Measurements from ENCODE around the gene CACHD1.
"Not testable (repeated sequence)": the region's sequence is repeated elsewhere in the genome, so short reads cannot be mapped to it uniquely, and the experiment has no call there.

CACHD1 gene

DNA sequence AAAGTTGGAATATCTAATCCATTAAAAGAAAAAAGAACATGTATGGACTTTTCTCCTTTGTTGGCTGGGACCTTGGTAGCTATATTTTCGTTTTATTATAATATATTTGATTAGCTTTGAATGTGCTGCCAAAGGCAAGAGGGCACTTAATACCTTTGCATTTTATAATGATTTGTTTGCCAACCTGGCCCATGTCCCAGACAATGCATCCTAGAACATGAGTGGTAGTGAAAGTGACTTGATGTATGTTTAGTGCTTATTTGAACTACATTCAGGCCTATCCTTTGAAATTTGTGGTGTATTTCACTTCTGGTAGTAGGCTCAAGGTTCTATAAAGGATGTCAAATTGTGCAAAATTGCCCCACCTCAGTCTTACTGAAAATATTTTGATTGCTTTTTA, 25.9 kb downstream of the CACHD1 start:
- no peak for DNase-seq (ENCODE audit: low read depth in 1 of 2, low spot score in 1 of 2)

DNA sequence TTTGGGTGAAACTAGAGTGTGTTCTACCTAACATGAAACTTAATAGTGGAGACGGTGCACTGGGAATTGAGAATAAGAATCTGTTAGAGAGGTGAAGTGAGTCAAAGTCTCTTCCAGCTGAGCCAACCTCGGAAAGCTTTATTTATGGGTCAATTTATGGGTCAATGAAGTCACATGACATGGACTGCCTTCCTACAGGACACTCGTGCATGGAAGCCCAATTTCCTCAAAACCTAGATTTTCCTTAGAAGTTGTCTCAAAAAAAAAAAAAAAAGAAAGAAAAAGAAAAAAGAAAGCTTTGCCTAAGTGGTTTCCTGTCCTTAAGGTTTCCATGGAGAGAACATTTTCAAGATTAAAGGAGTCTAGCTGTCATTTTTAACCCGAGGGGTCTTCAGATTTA, 26.7 kb downstream of the CACHD1 start:
- DNase-seq (ENCODE audit: low read depth in 1 of 2, low spot score in 1 of 2) = no peak

DNA sequence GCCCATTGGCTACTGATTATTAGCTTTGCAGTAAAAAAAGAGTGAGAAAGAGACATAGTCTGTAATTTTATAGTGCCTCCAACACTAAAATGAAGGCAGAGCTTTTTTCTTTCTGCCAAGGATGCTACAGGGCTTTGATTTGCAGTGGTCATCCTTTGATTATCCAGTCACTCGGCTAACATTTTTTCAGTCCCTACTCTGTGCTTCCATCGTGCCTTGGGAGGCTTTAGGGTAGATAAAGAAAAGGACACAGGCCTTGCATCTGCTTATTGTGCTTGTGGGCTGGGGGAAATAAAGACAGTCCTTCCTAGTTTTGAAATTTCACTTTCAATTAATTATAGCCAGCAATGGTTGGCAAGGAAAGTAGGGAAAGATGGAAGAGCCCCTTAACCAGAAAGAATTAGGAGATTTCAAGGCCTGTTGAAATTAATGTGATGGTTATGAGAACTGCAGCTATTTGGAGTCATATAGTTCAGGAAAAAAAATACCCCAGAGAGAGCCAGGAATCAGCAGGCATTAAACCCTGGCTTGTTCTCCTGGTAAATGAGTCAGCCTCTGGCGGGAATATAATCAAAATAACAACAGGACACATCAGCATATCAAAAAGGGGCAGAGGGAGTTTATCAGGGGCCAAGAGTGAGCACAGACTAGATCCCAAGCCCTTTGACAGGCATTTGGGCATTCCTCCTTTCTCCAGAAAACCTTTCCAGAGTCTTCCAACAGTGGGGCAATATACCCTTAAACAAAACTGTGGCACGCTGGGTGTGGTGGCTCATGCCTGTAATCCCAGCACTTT, 27.4 kb downstream of the CACHD1 start:
- no peak for DNase-seq (ENCODE audit: low read depth in 1 of 2, low spot score in 1 of 2)

DNA sequence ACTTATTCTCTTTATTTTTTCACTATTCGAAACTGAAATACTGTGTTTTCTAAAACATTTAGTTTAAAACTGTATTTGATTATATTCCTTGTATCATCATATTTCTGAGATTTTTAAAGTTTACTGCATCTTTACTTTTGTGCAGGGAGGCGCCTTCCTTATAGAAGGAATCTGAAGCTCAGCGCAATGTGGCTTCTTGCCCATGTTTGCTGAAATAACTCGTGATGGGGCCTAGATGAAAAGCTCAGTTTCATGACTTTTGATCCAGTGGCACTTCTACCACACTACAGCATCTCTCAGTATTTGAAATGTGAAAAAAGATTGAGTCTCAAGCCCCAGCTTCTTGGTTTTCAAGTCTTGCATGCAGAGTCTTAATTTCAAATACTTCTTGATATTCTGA, 28.4 kb downstream of the CACHD1 start:
- DNase-seq (ENCODE audit: low read depth in 1 of 2, low spot score in 1 of 2) = no peak

DNA sequence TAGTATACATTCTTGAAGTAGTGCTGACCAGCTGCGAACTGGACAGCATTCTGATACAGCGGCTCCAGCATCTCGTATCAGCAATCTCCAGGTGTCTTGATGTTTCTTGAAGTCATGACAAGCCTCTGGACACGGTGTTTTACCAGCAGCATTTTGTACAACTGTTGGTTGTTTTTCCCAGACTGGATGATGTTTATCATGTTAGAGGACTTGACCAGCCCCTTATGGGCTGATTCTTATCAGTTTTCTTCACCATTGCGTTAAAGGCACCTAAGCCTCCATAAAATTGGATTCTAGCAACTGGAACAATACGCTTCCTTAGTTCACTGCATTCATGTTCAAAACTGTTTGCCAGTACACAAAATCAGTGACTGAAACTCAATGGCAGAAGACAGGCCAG, 29.1 kb downstream of the CACHD1 start:
- no peak for DNase-seq (ENCODE audit: low read depth in 1 of 2, low spot score in 1 of 2)

DNA sequence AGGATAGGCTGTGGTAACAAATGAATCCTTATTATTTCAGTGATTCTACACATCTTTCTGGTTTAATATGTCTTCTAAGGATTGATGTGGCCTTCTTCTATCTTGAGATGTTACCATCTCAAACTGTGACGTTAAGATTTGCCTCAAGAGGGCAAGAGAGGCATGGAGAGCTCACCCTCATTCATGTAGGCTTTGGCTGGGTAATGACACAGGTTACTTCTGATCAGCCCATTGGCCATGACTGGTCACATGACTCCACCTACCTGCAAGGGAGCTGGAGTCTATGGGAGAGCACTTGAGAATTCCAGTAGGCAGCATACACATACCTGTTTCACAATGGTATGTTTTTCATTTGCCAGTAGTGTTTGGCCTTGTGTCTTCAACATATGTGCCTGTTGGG, 30.0 kb downstream of the CACHD1 start:
- no peak for DNase-seq (ENCODE audit: low read depth in 1 of 2, low spot score in 1 of 2)

DNA sequence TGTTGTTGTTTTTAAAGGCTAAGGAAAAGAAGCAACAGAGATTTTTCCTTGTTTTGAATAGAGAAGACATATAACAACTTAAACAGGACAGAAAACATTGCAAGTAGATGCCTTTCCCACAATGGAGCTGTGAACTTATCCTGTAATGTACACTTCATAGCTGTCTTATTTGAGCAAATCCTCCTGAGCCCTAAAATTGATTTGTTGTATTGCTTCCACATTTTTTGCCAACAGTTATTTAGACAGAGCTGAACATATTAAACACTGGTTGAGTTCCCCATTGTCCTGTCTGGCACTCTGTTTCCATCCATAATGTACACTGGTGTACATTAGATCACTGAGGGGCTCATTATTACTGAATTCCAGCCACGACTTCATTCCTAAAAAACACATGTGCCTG, 32.2 kb downstream of the CACHD1 start:
- DNase-seq (ENCODE audit: low read depth in 1 of 2, low spot score in 1 of 2) = no peak

DNA sequence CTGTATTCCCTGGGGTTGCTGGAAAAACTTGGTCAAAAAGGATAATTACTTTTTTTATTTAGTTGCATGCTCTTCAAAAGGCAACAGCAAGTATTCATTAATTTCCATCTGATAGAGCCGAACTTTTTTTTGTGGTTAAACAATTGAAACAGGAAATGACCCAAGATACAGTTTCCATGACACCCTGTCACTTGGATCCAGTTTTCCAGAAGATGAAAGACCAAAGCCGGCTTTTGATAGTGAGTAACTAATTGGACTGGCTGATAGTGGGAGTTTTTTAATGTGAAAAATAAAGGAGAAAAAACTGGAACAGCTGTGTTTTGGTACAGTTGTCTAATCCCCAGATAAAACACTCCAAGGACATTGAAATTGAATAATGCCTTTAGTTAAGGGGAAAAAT, 33.0 kb downstream of the CACHD1 start:
- DNase-seq (ENCODE audit: low read depth in 1 of 2, low spot score in 1 of 2) = no peak

DNA sequence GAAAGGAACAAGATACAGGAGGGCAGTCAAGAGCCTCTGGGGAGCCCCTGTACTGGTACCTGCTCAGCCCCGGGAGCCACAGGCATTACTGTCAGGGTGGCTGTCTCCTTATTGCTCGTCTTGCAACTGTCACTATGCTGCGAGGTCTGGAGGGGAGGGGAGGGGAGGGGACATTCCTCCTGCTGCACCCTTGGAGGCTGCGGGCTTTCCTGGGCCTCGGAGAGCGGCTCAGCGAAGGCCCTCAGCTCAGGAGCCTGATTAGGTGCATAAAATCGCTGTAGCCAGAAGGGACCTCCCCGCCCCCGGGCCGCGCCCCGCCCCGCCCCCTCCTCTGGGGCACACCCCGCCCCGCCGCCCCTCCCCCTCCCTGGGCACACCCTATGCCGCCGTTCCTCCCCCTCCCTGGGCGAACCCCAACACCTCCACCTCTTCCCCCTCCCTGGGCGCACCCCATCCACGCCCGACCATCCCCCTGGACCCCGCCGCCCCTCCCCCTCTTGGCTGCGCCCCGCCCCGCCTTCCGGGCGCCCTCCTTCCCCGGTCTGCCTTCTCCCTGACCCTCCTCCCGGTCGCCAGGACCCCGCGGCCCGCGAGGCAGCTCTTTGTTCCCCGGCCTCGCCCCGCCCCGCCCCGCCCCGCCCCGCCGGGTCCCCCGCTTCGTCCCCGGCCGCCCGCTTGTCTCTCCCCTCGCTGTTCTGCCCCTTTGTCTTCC, 35.5 kb downstream of the CACHD1 start:
- DNase-seq (ENCODE audit: low read depth in 1 of 2, low spot score in 1 of 2) = peak in 1 of 2 donors; percentile 5

DNA sequence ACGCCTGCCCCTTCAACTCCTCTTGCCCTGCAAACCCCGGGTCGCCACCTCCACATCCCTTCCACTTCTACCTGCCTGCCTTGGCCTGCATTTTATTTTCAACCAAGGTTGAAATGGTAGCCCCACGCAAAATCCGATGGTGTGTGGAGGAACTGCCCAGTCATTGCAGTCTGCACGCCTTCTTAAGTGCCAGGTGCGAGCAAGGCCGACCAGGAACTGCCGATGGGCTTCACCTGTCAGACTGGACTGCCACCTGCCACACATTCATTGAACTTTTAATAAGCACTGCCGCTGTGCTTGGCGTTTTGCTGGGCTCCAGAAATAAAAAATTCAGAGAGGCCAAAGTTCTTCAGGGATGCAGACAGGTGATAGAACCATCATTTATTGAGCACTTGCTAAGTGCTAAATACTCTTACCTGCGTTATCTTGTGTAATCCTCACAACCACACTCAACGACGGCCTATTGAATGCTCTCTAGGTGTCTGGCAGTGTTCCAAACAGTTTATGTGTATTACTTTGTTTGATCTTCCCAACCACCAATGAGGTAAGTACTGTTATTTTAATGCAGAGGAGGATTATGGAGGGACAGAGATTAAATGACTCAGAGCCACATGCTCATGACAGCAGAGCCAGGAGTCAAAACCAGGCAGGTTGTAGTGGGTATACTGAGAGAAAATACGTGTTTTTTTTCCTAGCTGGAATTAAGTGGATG, 36.2 kb downstream of the CACHD1 start:
- DNase-seq (ENCODE audit: low read depth in 1 of 2, low spot score in 1 of 2) = no peak

DNA sequence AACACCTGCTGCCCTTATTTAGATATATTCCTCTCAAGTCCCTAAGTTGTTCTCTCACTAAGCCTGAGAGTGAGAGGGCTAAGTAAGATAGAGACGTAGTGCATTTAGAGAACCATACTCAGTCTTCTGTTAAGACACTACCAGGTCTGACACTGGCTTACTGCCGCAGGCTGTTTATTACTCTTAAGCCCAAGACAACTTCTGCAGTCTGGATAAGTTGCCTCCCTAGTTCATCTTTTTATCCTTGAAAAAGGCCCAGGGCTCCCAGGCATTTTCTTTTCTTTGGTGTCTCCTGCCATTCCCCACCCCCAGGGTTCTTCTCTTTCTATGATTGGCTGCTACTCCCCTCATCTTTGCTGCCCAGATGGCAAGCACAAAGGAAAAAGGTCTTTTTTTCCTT, 38.7 kb downstream of the CACHD1 start:
- DNase-seq (ENCODE audit: low read depth in 1 of 2, low spot score in 1 of 2) = no peak

DNA sequence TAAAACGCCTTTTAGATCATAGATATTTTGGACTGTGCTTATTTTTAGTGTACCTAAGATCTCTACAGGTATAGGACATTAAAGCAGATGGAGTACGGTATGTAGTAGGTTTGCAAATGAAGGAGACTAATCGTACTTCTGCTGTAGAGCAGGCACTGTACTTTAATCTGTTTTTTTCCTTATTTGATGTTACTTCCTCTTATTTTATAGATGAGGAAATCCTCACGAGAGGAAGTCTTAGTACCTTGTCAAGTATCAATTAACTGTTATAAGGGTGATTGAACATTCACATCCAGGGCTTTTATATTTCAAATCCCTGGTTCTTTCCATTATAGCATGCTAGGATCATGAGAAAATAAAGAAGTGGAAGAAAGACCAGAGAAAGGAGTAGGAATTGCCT, 41.1 kb downstream of the CACHD1 start:
- no peak for DNase-seq (ENCODE audit: low read depth in 1 of 2, low spot score in 1 of 2)

DNA sequence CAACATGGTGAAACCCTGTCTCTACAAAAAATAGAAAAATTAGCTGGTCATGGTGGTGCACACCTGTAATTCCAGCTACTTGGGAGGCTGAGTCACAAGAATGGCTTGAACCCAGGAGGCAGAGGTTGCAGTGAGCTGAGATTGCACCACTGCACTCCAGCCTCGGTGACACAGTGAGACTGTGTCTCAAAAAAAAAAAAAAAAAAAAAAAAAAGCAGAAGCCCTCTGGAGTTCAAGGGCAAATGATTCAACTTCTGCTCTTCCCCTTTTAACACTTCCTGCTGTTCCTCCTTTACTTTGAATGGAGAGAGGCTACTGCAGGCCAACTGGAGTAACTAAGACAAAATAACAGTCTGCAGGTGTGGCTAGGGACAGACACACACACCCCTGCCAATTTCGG, 42.3 kb downstream of the CACHD1 start:
- DNase-seq (ENCODE audit: low read depth in 1 of 2, low spot score in 1 of 2) = not testable (repeated sequence)

DNA sequence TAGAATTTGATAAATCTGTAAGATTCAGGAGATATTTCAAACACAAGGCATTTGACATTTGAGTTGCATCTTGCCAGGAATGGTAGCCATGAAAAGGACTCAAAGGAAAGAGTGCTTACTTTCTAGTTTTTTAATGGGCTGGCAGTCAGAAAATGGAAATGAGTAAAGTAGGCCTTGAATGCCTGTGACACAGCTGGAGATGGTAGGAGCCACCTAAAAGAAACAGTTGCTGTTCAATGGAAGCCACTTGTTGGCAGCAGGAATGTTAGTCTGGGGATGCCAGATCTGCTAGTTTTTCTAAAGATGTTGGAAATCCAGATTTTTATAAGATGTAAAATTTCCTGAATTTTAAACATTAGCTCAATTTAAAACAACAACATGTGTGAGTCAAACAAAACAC, 43.6 kb downstream of the CACHD1 start:
- DNase-seq (ENCODE audit: low read depth in 1 of 2, low spot score in 1 of 2) = no peak

DNA sequence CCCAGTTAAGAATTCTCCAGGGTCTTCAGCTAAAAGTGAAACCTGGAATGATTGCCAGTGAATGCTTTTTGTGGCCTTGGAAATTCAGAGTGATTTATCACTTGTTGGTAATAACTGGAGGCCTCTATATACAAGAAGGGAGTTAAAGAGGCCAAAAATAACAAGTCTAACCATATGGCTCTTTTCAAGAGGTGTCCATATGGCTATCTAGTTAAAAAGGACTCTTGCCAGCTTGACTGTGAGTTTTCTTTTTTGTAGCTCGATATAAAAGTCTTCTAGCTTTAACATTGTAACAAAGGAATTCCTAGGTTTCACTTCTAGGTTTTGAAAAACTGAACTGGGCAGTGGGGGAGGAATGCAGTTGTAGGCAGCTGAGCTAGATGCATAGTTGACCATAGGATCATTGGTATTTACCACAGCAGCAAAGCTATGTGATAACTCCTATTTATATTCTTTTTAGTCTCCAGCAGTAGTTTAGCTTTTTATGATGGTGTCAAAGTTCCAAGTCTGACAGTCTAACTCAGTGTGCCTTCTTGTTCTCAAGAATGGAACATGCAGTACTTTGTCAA, 44.4 kb downstream of the CACHD1 start:
- DNase-seq (ENCODE audit: low read depth in 1 of 2, low spot score in 1 of 2) = no peak

DNA sequence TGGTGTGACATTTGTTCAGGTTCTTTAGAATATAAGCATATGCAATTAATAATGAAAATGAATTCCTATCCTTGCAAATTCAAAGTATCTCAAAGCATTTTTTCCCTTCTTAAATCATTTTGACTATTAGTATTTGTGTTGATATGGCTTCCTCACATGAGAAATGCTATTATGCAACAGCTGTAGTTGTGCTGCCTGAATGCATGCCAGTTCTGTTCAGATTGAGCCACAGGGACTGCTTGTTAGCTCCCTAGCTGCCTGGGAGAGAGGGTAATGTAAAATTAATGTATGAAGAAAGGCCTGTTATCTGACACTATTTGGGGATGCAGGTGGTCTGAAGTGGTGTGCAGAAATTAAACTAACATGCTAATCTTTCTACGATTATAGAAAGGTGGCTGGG, 45.5 kb downstream of the CACHD1 start:
- DNase-seq (ENCODE audit: low read depth in 1 of 2, low spot score in 1 of 2) = no peak

DNA sequence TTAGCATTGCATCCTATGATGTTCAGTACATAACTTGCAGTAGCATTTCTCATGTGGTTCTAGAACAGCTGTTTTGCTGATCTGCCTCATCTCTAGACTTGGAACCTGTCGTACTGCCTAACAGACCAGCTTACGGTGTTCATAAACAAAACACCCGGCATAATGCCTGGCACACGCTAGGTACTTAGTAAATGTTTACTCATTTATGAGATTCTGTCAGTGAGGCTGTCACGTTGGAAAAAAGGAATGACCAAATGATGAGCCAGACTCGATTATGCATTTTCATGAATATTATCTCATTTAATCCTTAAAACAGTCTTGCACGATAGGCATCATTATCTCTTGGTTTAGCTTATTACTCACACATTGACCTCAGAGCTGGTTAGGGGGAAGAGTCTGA, 46.4 kb downstream of the CACHD1 start:
- DNase-seq (ENCODE audit: low read depth in 1 of 2, low spot score in 1 of 2) = no peak

DNA sequence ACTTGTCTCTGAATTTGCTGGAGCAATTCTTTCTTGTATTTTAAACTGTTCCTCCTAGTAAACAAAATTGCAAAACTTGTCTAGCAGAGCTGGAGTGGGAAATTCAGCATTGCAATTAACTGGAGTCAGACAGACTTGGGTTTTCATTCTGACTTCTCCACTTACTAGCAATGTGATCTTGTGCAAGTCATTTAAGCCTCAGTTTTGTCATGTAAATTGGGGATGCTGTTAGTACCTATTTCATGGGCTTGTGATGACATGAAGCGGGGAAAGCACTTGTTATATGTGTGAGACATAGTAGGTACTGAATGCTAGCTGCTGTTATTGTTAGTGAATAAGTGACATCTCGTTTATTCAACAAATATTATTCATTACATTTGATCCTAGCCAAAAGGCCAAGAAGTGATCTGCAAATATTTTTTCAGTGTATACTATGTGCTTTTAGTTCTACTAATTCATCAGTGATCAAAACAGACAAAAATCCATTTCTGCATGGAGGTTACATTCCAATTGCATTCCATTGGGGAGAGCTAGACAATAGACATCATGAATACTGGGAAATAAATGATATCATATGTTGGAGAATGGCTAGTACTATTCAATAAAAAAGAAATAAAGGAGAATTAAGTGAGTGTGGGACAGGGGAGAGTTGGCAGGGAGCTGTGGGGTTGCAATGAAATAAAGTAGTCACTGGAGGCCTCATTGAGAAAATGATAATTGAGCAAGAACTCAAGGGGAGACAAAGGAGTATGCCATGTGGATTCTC, 47.1 kb downstream of the CACHD1 start:
- no peak for DNase-seq (ENCODE audit: low read depth in 1 of 2, low spot score in 1 of 2)

DNA sequence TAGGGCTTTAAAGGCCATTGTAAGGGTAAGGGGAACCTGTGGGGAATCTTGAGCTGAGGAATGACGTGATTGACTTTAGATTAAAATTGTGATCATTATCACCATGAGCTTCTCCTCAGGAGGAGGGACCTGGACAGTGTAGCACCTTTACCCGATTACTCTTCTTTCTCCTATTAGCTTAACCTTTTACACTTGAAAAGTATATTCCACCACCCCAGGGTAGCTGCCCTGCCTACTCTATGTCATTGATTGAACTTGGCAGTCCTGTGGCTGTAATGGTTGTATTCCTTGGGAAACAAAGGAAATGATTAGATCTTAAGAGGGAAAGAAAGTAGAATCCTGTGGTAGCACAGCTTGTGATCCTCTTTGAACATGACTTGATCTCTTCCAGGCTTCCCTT, 47.7 kb downstream of the CACHD1 start:
- DNase-seq (ENCODE audit: low read depth in 1 of 2, low spot score in 1 of 2) = no peak

DNA sequence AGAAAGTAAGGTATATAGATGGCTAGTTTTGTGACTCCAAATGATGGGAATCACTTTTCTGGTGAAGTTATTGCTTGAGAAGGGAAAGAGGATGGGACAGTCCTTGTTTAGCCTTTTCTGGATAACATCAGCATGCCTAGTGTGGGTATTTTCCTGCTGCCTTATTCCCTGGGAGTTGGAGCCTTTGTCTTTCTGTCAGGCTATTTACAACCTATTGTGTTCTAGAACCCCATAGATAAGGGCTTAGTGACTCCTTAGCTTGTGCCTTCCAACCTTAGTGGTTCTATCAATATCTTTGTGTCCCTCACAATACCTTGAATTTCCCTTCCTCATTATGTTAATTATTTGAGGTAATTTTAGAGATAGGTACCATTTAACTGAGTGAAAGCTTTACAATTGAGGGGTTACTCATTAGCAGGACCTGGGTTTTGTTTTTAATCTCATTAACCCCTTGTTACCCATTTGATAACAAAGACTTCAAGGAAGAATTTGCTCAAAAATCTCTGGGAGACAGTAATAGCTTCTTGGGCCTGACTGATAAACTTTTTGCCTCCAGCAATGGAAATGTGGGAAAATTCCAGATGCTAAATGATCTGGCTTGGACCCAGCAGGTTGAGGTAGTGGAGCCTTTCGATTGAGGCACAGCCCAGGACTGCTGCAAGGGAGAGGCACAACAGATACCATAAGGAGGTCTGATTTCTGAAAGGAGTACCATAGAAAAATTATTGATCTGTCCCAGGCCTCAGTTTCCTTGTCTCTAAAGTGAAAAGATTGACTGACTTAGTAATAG, 49.0 kb downstream of the CACHD1 start:
- DNase-seq (ENCODE audit: low read depth in 1 of 2, low spot score in 1 of 2) = no peak
